A549 (cell line): ENCODE data around the gene C12orf42. TPM values are rescaled to one million over a fixed set of nuclear protein-coding genes. Genes with fewer than 3 reads are reported as not detected.

Source experiments
- ATAC-seq, 2 experiments: fragments of 200-7000 bp in 1 of 2; fragments of >200 bp in 1 of 2; cut with Nextera tagmentation in 1 of 2; cut with Tn5 transposase in 1 of 2; 3 replicates each; pipeline versions ENCODE4 v1.8.0 to v1.9.1; 2018 to 2020; ENCODE audit warnings: mild to moderate bottlenecking in 1 of 2, moderate library complexity in 1 of 2
- CTCF ChIA-PET: fragments of 300-600 bp; sonication (Branson Sonifier 250); formaldehyde crosslinking; extraction: SDS; loops from one replicate; lab custom pipeline; 2021; ENCODE audit warnings: antibody characterized with exemption, inconsistent platforms; lab: Yijun Ruan, JAX
- POLR2A ChIA-PET: fragments of 350-600 bp; formaldehyde crosslinking; extraction: SDS; loops from one replicate; lab custom pipeline; 2021; ENCODE audit warnings: antibody characterized with exemption, inconsistent platforms; lab: Yijun Ruan, JAX
- DNase-seq, 2 experiments: peaks; one replicate each; pipeline versions ENCODE4 v3.0.0 to v3.0.0-alpha.2; 2011 to 2016; ENCODE audit warnings: low read depth in 1 of 2, low spot score in 1 of 2
- FAIRE-seq: peaks from 2 replicates; lab custom pipeline; 2011; peaks lifted over from hg19 to GRCh38; lab: Jason Lieb, UNC
- H3K27ac ChIP-seq, 2 experiments: fragments of >200 bp; sonication (Bioruptor Twin); formaldehyde crosslinking; 3 replicates each; pipeline ENCODE4 v1.5.1; 2016 to 2017
- H3K4me1 ChIP-seq: fragments of >200 bp; sonication (Bioruptor Twin); formaldehyde crosslinking; 3 replicates; pipeline ENCODE4 v1.6.1; 2016
- H3K4me2 ChIP-seq: fragments of >200 bp; sonication (Bioruptor Twin); formaldehyde crosslinking; 3 replicates; pipeline ENCODE4 v1.6.1; 2016
- H3K4me3 ChIP-seq: fragments of >200 bp; sonication (Bioruptor Twin); formaldehyde crosslinking; 3 replicates; pipeline ENCODE4 v1.5.1; 2016
- H3K9me3 ChIP-seq: fragments of >200 bp; sonication (Bioruptor Twin); formaldehyde crosslinking; 3 replicates; pipeline ENCODE4 v1.6.1; 2016
- BHLHE40 ChIP-seq: IDR thresholded peaks from 2 replicates; pipeline ENCODE4 v1.6.1; 2012; ENCODE audit warnings: low read depth, low read length, inconsistent platforms
- CBX2 ChIP-seq: fragments of 200-600 bp; sonication (generic); IDR thresholded peaks from 2 replicates; pipeline ENCODE4 v1.6.1; 2016; ENCODE audit warnings: low read depth, mild to moderate bottlenecking, borderline replicate concordance
- CHD2 ChIP-seq: fragments of 150-350 bp; IDR thresholded peaks from 2 replicates; pipeline ENCODE4 v1.6.1; 2014; ENCODE audit warnings: low read length; ENCODE audit not compliant: partially characterized antibody
- CHD4 ChIP-seq: fragments of 200-600 bp; sonication (generic); IDR thresholded peaks from 2 replicates; pipeline ENCODE4 v1.6.1; 2016; ENCODE audit warnings: antibody characterized with exemption, mild to moderate bottlenecking, borderline replicate concordance
- EHMT2 ChIP-seq: fragments of 200-600 bp; sonication (generic); IDR thresholded peaks from 2 replicates; pipeline ENCODE4 v1.6.1; 2016; ENCODE audit warnings: antibody characterized with exemption, low read depth, mild to moderate bottlenecking, moderate library complexity
- FOXS1 ChIP-seq: fragments of 250-450 bp; sonication (Bioruptor Pico); IDR thresholded peaks from 2 replicates; pipeline ENCODE4 v1.5.0; 2020; ENCODE audit warnings: mild to moderate bottlenecking, moderate library complexity
- GATA3 ChIP-seq: IDR thresholded peaks from 2 replicates; pipeline ENCODE4 v1.6.1; 2012; ENCODE audit warnings: borderline replicate concordance
- HOXA7 ChIP-seq: fragments of 250-450 bp; sonication (Bioruptor Pico); IDR thresholded peaks from 2 replicates; pipeline ENCODE4 v1.5.0; 2020; ENCODE audit warnings: mild to moderate bottlenecking, moderate library complexity
- HOXB5 ChIP-seq: fragments of 250-450 bp; sonication (Bioruptor Pico); IDR thresholded peaks from 2 replicates; pipeline ENCODE4 v1.5.0; 2020; ENCODE audit warnings: mild to moderate bottlenecking, moderate library complexity
- JUN ChIP-seq, 2 experiments: fragments of >200 bp; sonication (Bioruptor Twin); formaldehyde crosslinking; IDR thresholded peaks; 2 replicates in 1 of 2; 3 replicates in 1 of 2; pipeline ENCODE4 v1.6.1; 2016 to 2017
- JUNB ChIP-seq: fragments of >200 bp; sonication (Bioruptor Twin); formaldehyde crosslinking; IDR thresholded peaks from 2 replicates; pipeline ENCODE4 v1.6.1; 2016
- KDM5A ChIP-seq: fragments of 200-600 bp; sonication (generic); IDR thresholded peaks from 2 replicates; pipeline ENCODE4 v1.6.1; 2016; ENCODE audit warnings: antibody characterized with exemption, mild to moderate bottlenecking
- MAZ ChIP-seq: fragments of 150-350 bp; IDR thresholded peaks from 2 replicates; pipeline ENCODE4 v1.6.1; 2014; ENCODE audit warnings: antibody characterized with exemption, low read depth, low read length, borderline replicate concordance
- MYC ChIP-seq: IDR thresholded peaks from 2 replicates; pipeline ENCODE4 v1.6.1; 2012; ENCODE audit warnings: mild to moderate bottlenecking, inconsistent platforms, low read length, improper control_type of control experiment, borderline replicate concordance
- NFE2L2 ChIP-seq: fragments of 150-350 bp; conservative IDR thresholded peaks from 2 replicates; pipeline ENCODE4 v1.6.1; 2014; ENCODE audit warnings: low read length
- NPAS2 ChIP-seq: fragments of 250-450 bp; sonication (Bioruptor Pico); IDR thresholded peaks from 2 replicates; pipeline ENCODE4 v1.8.0; 2022; ENCODE audit warnings: mild to moderate bottlenecking, moderate library complexity, borderline replicate concordance
- PHF8 ChIP-seq: fragments of 200-600 bp; sonication (generic); IDR thresholded peaks from 2 replicates; pipeline ENCODE4 v1.6.1; 2016; ENCODE audit warnings: low read depth, mild to moderate bottlenecking, antibody characterized with exemption, moderate library complexity, borderline replicate concordance
- RAD21 ChIP-seq, 2 experiments: fragments of >200 bp in 1 of 2; sonication (Bioruptor Twin) in 1 of 2; formaldehyde crosslinking in 1 of 2; IDR thresholded peaks in 1 of 2; conservative IDR thresholded peaks in 1 of 2; 2 replicates in 1 of 2; 3 replicates in 1 of 2; pipeline ENCODE4 v1.6.1; 2012 to 2018; ENCODE audit warnings: inconsistent platforms in 1 of 2
- RFX5 ChIP-seq: fragments of 450-650 bp; IDR thresholded peaks from 2 replicates; pipeline ENCODE4 v1.7.1; 2014; ENCODE audit warnings: antibody characterized with exemption, mild to moderate bottlenecking, moderate library complexity
- RNF2 ChIP-seq: fragments of 200-600 bp; sonication (generic); IDR thresholded peaks from 2 replicates; pipeline ENCODE4 v1.6.1; 2016; ENCODE audit warnings: low read depth, mild to moderate bottlenecking, antibody characterized with exemption, moderate library complexity, borderline replicate concordance
- SMC3 ChIP-seq: fragments of >200 bp; sonication (Bioruptor Twin); formaldehyde crosslinking; IDR thresholded peaks from 3 replicates; pipeline ENCODE4 v1.6.1; 2018; ENCODE audit warnings: inconsistent platforms
- SREBF2 ChIP-seq: fragments of 450-650 bp; IDR thresholded peaks from 2 replicates; pipeline ENCODE4 v1.6.1; 2014; ENCODE audit warnings: mild to moderate bottlenecking, moderate library complexity
- ZNF302 ChIP-seq: fragments of 250-450 bp; sonication (Bioruptor Pico); IDR thresholded peaks from 2 replicates; pipeline ENCODE4 v1.9.0; 2021; ENCODE audit warnings: inconsistent platforms, mild to moderate bottlenecking, moderate library complexity
- WGBS: methylation state at CpG from one replicate; pipeline ENCODE4 v1.1.6; 2017; ENCODE audit errors: missing lambda C conversion rate; 5-methylcytosine and 5-hydroxymethylcytosine counted together
- polyA plus RNA-seq, 4 experiments: library from polyadenylated mRNA; depleted of rRNA in 3 of 4; stranded (reverse); fragments of >200 nt; fragmentation: RNase III in 1 of 4; extraction: RNeasy Plus Mini Kit Qiagen cat#74134 plus additional on column Dnase treatment in 1 of 4; gene quantifications; 2 replicates in 3 of 4; 3 replicates in 1 of 4; pipeline ENCODE4 v1.2.3, GENCODE V29; 2011 to 2017
- TF ChIP-seq, protein P1 (sequence below): fragments of 450-650 bp; IDR thresholded peaks from 2 replicates; pipeline ENCODE4 v1.6.1; 2014; ENCODE audit warnings: antibody characterized with exemption
- TF ChIP-seq, protein P2 (sequence below): fragments of 150-350 bp; IDR thresholded peaks from 2 replicates; pipeline ENCODE4 v1.6.1; 2014; ENCODE audit warnings: low read depth, mild to moderate bottlenecking, low read length
- TF ChIP-seq, protein P3 (sequence below): fragments of >200 bp; sonication (Bioruptor Twin); formaldehyde crosslinking; IDR thresholded peaks from 2 replicates; pipeline ENCODE4 v1.6.1; 2016
- TF ChIP-seq, protein P4 (sequence below): fragments of 250-450 bp; sonication (Bioruptor Pico); IDR thresholded peaks from 2 replicates; pipeline ENCODE4 v1.5.0; 2020; ENCODE audit warnings: low read depth, mild to moderate bottlenecking, moderate library complexity
- TF ChIP-seq, protein P5 (sequence below): IDR thresholded peaks from 2 replicates; pipeline ENCODE4 v1.6.1; 2012
- TF ChIP-seq, protein P6 (sequence below): fragments of >200 bp; sonication (Bioruptor Twin); formaldehyde crosslinking; IDR thresholded peaks from 3 replicates; pipeline ENCODE4 v1.5.1; 2016

Gene C12orf42
- polyA plus RNA-seq, 2 of the 4 experiments (the other 2 are of a cell fraction) = not detected

DNA sequence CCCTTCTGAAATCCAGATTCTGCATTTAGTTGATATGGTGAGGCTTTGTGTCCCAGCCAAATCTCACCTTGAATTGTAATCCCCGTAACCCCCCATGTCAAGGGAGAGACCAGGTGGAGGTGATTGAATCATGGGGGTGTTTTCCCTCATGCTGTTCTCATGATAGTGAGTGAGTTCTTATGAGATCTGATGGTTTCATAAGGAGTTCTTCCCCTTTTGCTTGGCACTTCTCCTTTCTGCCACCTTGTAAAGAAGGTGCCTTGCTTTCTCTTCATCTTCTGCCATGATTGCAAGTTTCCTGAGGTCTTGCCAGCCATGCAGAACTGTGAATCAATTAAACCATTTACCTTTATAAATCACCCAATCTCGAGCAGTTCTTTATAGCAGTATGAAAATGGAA, 23.1 kb upstream of the C12orf42 start:
- TF ChIP-seq HOXA7 (CRISPR knock-in tag) (no peak), EHMT2 (no peak), JUN (IDR thresholded peaks at IDR 0.05) (no peak), RFX5 (no peak), BHLHE40 (no peak), RAD21 (conservative IDR thresholded peaks at IDR 0.05 in 1 of 2, IDR thresholded peaks at IDR 0.05 in 1 of 2) (no peak), SMC3 (no peak), MAZ (no peak), CBX2 (no peak), NFE2L2 (no peak), CHD2 (no peak), RNF2 (no peak)
- TF ChIP-seq, protein P1, sequence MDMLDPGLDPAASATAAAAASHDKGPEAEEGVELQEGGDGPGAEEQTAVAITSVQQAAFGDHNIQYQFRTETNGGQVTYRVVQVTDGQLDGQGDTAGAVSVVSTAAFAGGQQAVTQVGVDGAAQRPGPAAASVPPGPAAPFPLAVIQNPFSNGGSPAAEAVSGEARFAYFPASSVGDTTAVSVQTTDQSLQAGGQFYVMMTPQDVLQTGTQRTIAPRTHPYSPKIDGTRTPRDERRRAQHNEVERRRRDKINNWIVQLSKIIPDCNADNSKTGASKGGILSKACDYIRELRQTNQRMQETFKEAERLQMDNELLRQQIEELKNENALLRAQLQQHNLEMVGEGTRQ = no peak
- TF ChIP-seq, protein P2, sequence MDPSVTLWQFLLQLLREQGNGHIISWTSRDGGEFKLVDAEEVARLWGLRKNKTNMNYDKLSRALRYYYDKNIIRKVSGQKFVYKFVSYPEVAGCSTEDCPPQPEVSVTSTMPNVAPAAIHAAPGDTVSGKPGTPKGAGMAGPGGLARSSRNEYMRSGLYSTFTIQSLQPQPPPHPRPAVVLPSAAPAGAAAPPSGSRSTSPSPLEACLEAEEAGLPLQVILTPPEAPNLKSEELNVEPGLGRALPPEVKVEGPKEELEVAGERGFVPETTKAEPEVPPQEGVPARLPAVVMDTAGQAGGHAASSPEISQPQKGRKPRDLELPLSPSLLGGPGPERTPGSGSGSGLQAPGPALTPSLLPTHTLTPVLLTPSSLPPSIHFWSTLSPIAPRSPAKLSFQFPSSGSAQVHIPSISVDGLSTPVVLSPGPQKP = no peak
- H3K9me3 ChIP-seq = no peaks in the 10 kb centered on the region
- no peak overlapping the region for H3K27ac ChIP-seq
- no peak for DNase-seq
- ChIA-PET CTCF (no interaction called here), POLR2A (no interaction called here)
- H3K4me3 ChIP-seq = no peak overlapping the region
- ATAC-seq = no peak
- H3K4me2 ChIP-seq = no peak overlapping the region
- 36% methylated on average over 2 of the region's 2 CpGs for WGBS
- H3K4me1 ChIP-seq = no peaks in the 10 kb centered on the region
- FAIRE-seq = no peak

DNA sequence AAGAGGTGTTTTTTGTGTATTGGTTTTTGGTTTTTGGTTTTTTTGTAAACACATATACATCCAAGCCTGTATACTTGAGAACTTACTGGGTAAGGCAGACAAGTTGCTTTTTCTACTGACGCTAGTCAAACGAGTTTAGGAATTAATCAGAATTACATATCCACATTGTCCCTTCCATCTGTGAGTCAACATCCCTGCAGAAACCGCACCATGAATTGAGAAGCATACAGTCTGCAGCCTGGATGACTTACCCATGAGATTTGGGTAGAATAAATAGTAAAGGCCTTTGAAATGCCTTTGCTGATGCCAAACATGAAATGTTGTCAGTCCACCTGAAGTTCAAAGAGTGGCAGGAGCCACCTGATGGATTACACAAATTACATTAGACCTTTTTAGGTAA, 21.4 kb upstream of the C12orf42 start:
- no peak for ATAC-seq
- TF ChIP-seq CHD2 = no peak
- no peak for TF ChIP-seq JUNB
- no peak for TF ChIP-seq KDM5A
- no peak for TF ChIP-seq SREBF2
- TF ChIP-seq ZNF302 (CRISPR knock-in tag) = no peak
- no peak for TF ChIP-seq NPAS2 (CRISPR knock-in tag)
- no peak for TF ChIP-seq MYC
- TF ChIP-seq, protein P3, sequence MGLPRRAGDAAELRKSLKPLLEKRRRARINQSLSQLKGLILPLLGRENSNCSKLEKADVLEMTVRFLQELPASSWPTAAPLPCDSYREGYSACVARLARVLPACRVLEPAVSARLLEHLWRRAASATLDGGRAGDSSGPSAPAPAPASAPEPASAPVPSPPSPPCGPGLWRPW = no peak
- TF ChIP-seq, protein P4, sequence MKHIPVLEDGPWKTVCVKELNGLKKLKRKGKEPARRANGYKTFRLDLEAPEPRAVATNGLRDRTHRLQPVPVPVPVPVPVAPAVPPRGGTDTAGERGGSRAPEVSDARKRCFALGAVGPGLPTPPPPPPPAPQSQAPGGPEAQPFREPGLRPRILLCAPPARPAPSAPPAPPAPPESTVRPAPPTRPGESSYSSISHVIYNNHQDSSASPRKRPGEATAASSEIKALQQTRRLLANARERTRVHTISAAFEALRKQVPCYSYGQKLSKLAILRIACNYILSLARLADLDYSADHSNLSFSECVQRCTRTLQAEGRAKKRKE (CRISPR knock-in tag) = no peak
- no peak for TF ChIP-seq PHF8
- TF ChIP-seq, protein P5, sequence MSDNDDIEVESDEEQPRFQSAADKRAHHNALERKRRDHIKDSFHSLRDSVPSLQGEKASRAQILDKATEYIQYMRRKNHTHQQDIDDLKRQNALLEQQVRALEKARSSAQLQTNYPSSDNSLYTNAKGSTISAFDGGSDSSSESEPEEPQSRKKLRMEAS = no peak
- no peak for TF ChIP-seq HOXB5
- TF ChIP-seq MAZ = no peak
- no peak for TF ChIP-seq GATA3
- TF ChIP-seq, protein P6, sequence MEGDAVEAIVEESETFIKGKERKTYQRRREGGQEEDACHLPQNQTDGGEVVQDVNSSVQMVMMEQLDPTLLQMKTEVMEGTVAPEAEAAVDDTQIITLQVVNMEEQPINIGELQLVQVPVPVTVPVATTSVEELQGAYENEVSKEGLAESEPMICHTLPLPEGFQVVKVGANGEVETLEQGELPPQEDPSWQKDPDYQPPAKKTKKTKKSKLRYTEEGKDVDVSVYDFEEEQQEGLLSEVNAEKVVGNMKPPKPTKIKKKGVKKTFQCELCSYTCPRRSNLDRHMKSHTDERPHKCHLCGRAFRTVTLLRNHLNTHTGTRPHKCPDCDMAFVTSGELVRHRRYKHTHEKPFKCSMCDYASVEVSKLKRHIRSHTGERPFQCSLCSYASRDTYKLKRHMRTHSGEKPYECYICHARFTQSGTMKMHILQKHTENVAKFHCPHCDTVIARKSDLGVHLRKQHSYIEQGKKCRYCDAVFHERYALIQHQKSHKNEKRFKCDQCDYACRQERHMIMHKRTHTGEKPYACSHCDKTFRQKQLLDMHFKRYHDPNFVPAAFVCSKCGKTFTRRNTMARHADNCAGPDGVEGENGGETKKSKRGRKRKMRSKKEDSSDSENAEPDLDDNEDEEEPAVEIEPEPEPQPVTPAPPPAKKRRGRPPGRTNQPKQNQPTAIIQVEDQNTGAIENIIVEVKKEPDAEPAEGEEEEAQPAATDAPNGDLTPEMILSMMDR = no peak
- TF ChIP-seq HOXA7 (CRISPR knock-in tag) = no peak
- no peak for TF ChIP-seq FOXS1 (CRISPR knock-in tag)
- no peak for TF ChIP-seq CHD4
- TF ChIP-seq CBX2 = no peak
- TF ChIP-seq, protein P1 = no peak
- ChIA-PET POLR2A (no interaction called here), CTCF (interaction anchor here (1.0 to 1.7 kb wide), 2 partner anchors 21 to 31 kb away, joined by 3 to 4 read pairs; no protein-coding TSS in a partner anchor)
- no peak overlapping the region for H3K27ac ChIP-seq
- DNase-seq = no peak
- H3K4me3 ChIP-seq = no peak overlapping the region
- no peak overlapping the region for H3K4me2 ChIP-seq
- WGBS = 53% methylated on average over 3 of the region's 3 CpGs
- no peak for FAIRE-seq
- H3K4me1 ChIP-seq = no peaks in the 10 kb centered on the region
- no peaks in the 10 kb centered on the region for H3K9me3 ChIP-seq
